Esophagus muscularis mucosa (tissue), 3 donors: ENCODE results near the gene CARMIL1.

ENCODE experiments used
- POLR2A ChIP-seq: fragments of 450-650 bp; IDR thresholded peaks from one replicate; pipeline ENCODE4 v1.6.1; 2017; ENCODE audit warnings: antibody characterized with exemption, moderate library complexity, mild to moderate bottlenecking, low read depth
- POLR2AphosphoS5 ChIP-seq, 2 donors: sonication (generic); formaldehyde crosslinking; IDR thresholded peaks; one replicate each; pipeline ENCODE4 v1.6.1; 2017; ENCODE audit warnings: antibody characterized with exemption in 2 of 2
- TF ChIP-seq, protein P1 (sequence below), 3 experiments: fragments of 200-600 bp in 2 of 3; fragments of 450-650 bp in 1 of 3; sonication (generic) in 2 of 3; IDR thresholded peaks; one replicate each; pipeline ENCODE4 v1.5.1; 2017 to 2019; ENCODE audit warnings: antibody characterized with exemption in 3 of 3, mild to moderate bottlenecking in 2 of 3, moderate library complexity in 1 of 3

DNA sequence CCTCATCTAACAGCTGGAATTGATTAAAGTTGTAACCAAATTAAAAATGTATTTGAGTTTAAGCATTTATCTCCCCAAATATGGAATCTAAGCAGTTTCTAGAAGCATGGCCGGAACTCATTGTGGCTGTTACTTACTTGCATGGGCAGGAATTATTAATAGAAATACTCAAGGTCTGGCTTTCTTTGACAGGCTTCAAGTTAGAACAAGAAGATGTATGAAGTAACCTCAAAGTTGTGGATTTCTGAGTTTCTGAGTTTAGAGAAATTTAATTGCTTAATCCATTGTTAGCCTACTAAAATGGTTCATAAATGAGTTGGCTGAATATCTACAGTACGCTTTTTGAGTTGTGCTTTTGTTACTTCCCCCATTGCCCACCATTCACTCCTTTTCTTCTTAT is 7.7 kb downstream of the CARMIL1 start:
- TF ChIP-seq, protein P1, sequence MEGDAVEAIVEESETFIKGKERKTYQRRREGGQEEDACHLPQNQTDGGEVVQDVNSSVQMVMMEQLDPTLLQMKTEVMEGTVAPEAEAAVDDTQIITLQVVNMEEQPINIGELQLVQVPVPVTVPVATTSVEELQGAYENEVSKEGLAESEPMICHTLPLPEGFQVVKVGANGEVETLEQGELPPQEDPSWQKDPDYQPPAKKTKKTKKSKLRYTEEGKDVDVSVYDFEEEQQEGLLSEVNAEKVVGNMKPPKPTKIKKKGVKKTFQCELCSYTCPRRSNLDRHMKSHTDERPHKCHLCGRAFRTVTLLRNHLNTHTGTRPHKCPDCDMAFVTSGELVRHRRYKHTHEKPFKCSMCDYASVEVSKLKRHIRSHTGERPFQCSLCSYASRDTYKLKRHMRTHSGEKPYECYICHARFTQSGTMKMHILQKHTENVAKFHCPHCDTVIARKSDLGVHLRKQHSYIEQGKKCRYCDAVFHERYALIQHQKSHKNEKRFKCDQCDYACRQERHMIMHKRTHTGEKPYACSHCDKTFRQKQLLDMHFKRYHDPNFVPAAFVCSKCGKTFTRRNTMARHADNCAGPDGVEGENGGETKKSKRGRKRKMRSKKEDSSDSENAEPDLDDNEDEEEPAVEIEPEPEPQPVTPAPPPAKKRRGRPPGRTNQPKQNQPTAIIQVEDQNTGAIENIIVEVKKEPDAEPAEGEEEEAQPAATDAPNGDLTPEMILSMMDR (IDR thresholded peaks at IDR 0.05) = no peak
- TF ChIP-seq POLR2A (no peak), POLR2AphosphoS5 (IDR thresholded peaks at IDR 0.05) (no peak)
